MM.1S (cell line): ENCODE data around the gene GRAMD1A.

Experiments used
- DNase-seq: peaks from one replicate; pipeline ENCODE4 v3.0.0-alpha.2; 2015
- H2AFZ ChIP-seq: fragments of 300-600 bp; sonication (generic); 2 replicates; pipeline ENCODE4 v1.6.0; 2016; ENCODE audit warnings: antibody characterized with exemption, low read length
- H3F3A ChIP-seq: fragments of 300-600 bp; sonication (generic); 2 replicates; pipeline ENCODE4 v1.6.1; 2016; ENCODE audit warnings: mild to moderate bottlenecking, antibody characterized with exemption, low read length, moderate library complexity, mixed read lengths; ENCODE audit not compliant: insufficient read depth
- H3K27ac ChIP-seq: fragments of 300-600 bp; sonication (generic); 2 replicates; pipeline ENCODE4 v1.5.1; 2016; ENCODE audit warnings: mild to moderate bottlenecking, low read length
- H3K27me3 ChIP-seq: fragments of 300-600 bp; sonication (generic); replicated peaks from 2 replicates; pipeline ENCODE4 v1.6.0; 2016; ENCODE audit warnings: low read length; ENCODE audit not compliant: insufficient read depth
- H3K36me3 ChIP-seq: fragments of 300-600 bp; sonication (generic); replicated peaks from 2 replicates; pipeline ENCODE4 v1.6.1; 2016; ENCODE audit warnings: mild to moderate bottlenecking, low read length, mixed read lengths; ENCODE audit not compliant: insufficient read depth
- H3K4me1 ChIP-seq: fragments of 300-600 bp; sonication (generic); 2 replicates; pipeline ENCODE4 v1.6.1; 2016; ENCODE audit warnings: low read length, mixed read lengths
- H3K4me2 ChIP-seq: fragments of 300-600 bp; sonication (generic); 2 replicates; pipeline ENCODE4 v1.6.0; 2016; ENCODE audit warnings: low read depth, low read length
- H3K4me3 ChIP-seq: fragments of 300-600 bp; sonication (generic); 2 replicates; pipeline ENCODE4 v1.5.1; 2016; ENCODE audit warnings: low read length, mixed read lengths
- H3K79me2 ChIP-seq: fragments of 300-600 bp; sonication (generic); 2 replicates; pipeline ENCODE4 v1.6.1; 2016; ENCODE audit warnings: mixed run types, low read length, mixed read lengths
- H3K9ac ChIP-seq: fragments of 300-600 bp; sonication (generic); 2 replicates; pipeline ENCODE4 v1.6.1; 2016; ENCODE audit warnings: low read length, mixed read lengths
- H3K9me2 ChIP-seq: fragments of 300-600 bp; sonication (generic); replicated peaks from 2 replicates; pipeline ENCODE4 v1.6.1; 2016; ENCODE audit warnings: mild to moderate bottlenecking, low read length, mixed read lengths; ENCODE audit not compliant: insufficient read depth
- H3K9me3 ChIP-seq: fragments of 300-600 bp; sonication (generic); replicated peaks from 2 replicates; pipeline ENCODE4 v1.6.1; 2016; ENCODE audit warnings: mild to moderate bottlenecking, low read length, mixed read lengths; ENCODE audit not compliant: insufficient read depth
- H4K20me1 ChIP-seq: fragments of 300-600 bp; sonication (generic); 2 replicates; pipeline ENCODE4 v1.6.1; 2016; ENCODE audit warnings: mild to moderate bottlenecking, low read length, moderate library complexity, mixed read lengths; ENCODE audit not compliant: insufficient read depth
- CTCF ChIP-seq: fragments of 300-600 bp; sonication (generic); IDR thresholded peaks from 2 replicates; pipeline ENCODE4 v1.5.1; 2016; ENCODE audit warnings: antibody characterized with exemption, low read length, mixed read lengths
- EZH2 ChIP-seq: fragments of 300-600 bp; sonication (generic); optimal IDR thresholded peaks from 2 replicates; pipeline ENCODE3; 2017; ENCODE audit warnings: low read depth, mild to moderate bottlenecking, antibody characterized with exemption, low read length, mixed read lengths
- EZH2phosphoT487 ChIP-seq: fragments of 300-600 bp; sonication (generic); IDR thresholded peaks from 2 replicates; pipeline ENCODE4 v1.6.1; 2018; ENCODE audit warnings: antibody characterized with exemption, low read length

Gene GRAMD1A

GRCh38 chr19:35039881-35040825 is 40.0 kb downstream of the GRAMD1A start:
- Histone ChIP-seq H3K4me2 (peak overlapping the region; percentile 34; the same call in 1 of the 2 replicates), H3K4me3 (no peak overlapping the region)

GRCh38 chr19:35040826-35041547 is 40.9 kb downstream of the GRAMD1A start:
- no peak overlapping the region for H2AFZ ChIP-seq
- no peaks in the 10 kb centered on the region for H3K4me1 ChIP-seq
- TF ChIP-seq EZH2 = no peak
- TF ChIP-seq CTCF = no peak
- TF ChIP-seq EZH2phosphoT487 = no peak
- H3K36me3 ChIP-seq = no peaks in the 10 kb centered on the region
- H3K4me3 ChIP-seq = no peak overlapping the region
- peak overlapping the region; percentile 34; the same call in 1 of the 2 replicates for H3K4me2 ChIP-seq
- 0 out of 2 replicates have a peak, but pooled peaks cover 2% of the 10 kb centered on the region for H4K20me1 ChIP-seq
- H3K27ac ChIP-seq = no peak overlapping the region
- H3K9me3 ChIP-seq = no peaks in the 10 kb centered on the region
- no peaks in the 10 kb centered on the region for H3K79me2 ChIP-seq
- DNase-seq = no peak
- no peaks in the 10 kb centered on the region for H3K9me2 ChIP-seq
- H3F3A ChIP-seq = no peaks in the 10 kb centered on the region
- H3K27me3 ChIP-seq = peaks cover 88% of the 10 kb centered on the region
- no peak overlapping the region for H3K9ac ChIP-seq

More at GRCh38 chr19:35039881-35040825, 40.0 kb downstream of the GRAMD1A start:
- no peaks in the 10 kb centered on the region for H3K9me2 ChIP-seq
- H3K79me2 ChIP-seq = no peaks in the 10 kb centered on the region
- no peak for TF ChIP-seq EZH2phosphoT487
- no peak for TF ChIP-seq EZH2
- no peak for TF ChIP-seq CTCF
- no peaks in the 10 kb centered on the region for H3K36me3 ChIP-seq
- H3F3A ChIP-seq = no peaks in the 10 kb centered on the region
- 0 out of 2 replicates have a peak, but pooled peaks cover 2% of the 10 kb centered on the region for H4K20me1 ChIP-seq
- no peak overlapping the region for H3K27ac ChIP-seq
- peaks cover 89% of the 10 kb centered on the region for H3K27me3 ChIP-seq
- no peaks in the 10 kb centered on the region for H3K9me3 ChIP-seq
- no peak for DNase-seq
- 0 out of 2 replicates have a peak overlapping the region, but pooled peaks have one; percentile 15 for H2AFZ ChIP-seq
- no peaks in the 10 kb centered on the region for H3K4me1 ChIP-seq
- no peak overlapping the region for H3K9ac ChIP-seq

- H3K4me3 ChIP-seq = no peak within 1 kb of the TSS
- H3F3A ChIP-seq = no peaks in the 10 kb centered on the region
- no peak within 1 kb of the TSS for H3K27ac ChIP-seq
- H3K9me3 ChIP-seq = no peaks in the 10 kb centered on the region
- H3K4me1 ChIP-seq = no peaks in the 10 kb centered on the region
- peak within 1 kb of the TSS; percentile 34; the same call in 1 of the 2 replicates for H3K4me2 ChIP-seq
- H2AFZ ChIP-seq = no peak within 1 kb of the TSS
- TF ChIP-seq CTCF (no peak), EZH2phosphoT487 (no peak), EZH2 (no peak)
- no peaks in the 10 kb centered on the region for H3K9me2 ChIP-seq
- no peaks in the 10 kb centered on the region for H3K36me3 ChIP-seq
- no peaks in the 10 kb centered on the region for H3K79me2 ChIP-seq
- H3K27me3 ChIP-seq = peaks cover 83% of the 10 kb centered on the region
- no peak within 1 kb of the TSS for H3K9ac ChIP-seq
- 0 out of 2 replicates have a peak, but pooled peaks cover 2% of the 10 kb centered on the region for H4K20me1 ChIP-seq
- DNase-seq = no peak
Measured at GRCh38 chr19:35041548-35042055, 41.5 kb downstream of the GRAMD1A start, which contains the start of gene HPN. TSS of gene HPN (plus strand) at chr19:35041721. CDS start at chr19:35042507, 786 bp downstream.
